ENCODE results near the gene HS1BP3.

The HS1BP3 gene

DNA sequence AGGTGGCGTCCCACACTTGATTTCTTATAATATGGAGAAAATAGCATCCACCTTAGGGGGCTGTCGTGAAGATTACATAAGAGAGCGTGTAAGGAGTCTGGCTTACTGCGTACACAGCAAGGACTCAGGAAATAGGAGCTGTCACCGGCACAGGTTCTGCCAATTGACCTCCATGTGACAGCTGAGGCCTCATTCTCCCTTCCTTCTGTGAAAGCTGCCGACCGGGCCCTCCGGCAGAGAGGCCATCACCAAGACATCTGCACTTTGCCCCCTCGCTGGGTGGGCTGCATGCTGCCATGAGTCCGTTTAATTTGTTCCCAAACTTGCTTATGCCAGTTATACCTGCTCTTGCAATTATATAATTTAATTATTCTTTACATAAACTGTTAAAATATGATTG, 27.7 kb downstream of the HS1BP3 start:
- H2BK5ac ChIP-seq (ENCODE audit: low read depth, low read length, poor library complexity) = no peak overlapping the region
- H3K79me2 ChIP-seq (ENCODE audit: control insufficient read depth, insufficient read depth, low read length, poor library complexity) = no peaks in the 10 kb centered on the region
- H3K4me2 ChIP-seq (ENCODE audit: low read length) = no peak overlapping the region
- no peak overlapping the region for H3K18ac ChIP-seq (ENCODE audit: low read length)
- no peak overlapping the region for H4K12ac ChIP-seq (ENCODE audit: low read depth, low read length)
- DNase-seq = no peak
- H3K4me1 ChIP-seq (ENCODE audit: control insufficient read depth in 1 of 2, insufficient read depth in 2 of 2, low read length in 2 of 2) = peaks cover 35 to 43% of the 10 kb centered on the region in 2 experiments
- peaks cover 29% of the 10 kb centered on the region for H3K79me1 ChIP-seq (ENCODE audit: low read length)
- no peak overlapping the region for H4K91ac ChIP-seq (ENCODE audit: low read depth, low read length)
- no peak overlapping the region for H4K8ac ChIP-seq (ENCODE audit: low read depth, low read length)
- no CpG with 5 or more reads among the region's 10 CpGs for WGBS (ENCODE audit: extremely low coverage, insufficient coverage, insufficient read length)
- H3K27me3 ChIP-seq (ENCODE audit: insufficient read depth, low read length) = no peaks in the 10 kb centered on the region
- no peak overlapping the region for H3K4me3 ChIP-seq (ENCODE audit: low read depth, low read length)
- no peak overlapping the region for H2BK12ac ChIP-seq (ENCODE audit: low read length)
- H3K14ac ChIP-seq (ENCODE audit: low read length) = no peak overlapping the region
- no peak overlapping the region for H3K9ac ChIP-seq (ENCODE audit: low read length)
- no peak overlapping the region for H2AFZ ChIP-seq (ENCODE audit: insufficient read depth, low read length, poor library complexity)
- H3K9me3 ChIP-seq (ENCODE audit: insufficient read depth, low read depth, low read length) = no peaks in the 10 kb centered on the region
- H3K23ac ChIP-seq (ENCODE audit: low read length) = no peak overlapping the region
- no peak overlapping the region for H2AK5ac ChIP-seq (ENCODE audit: low read length)
- peaks cover 13 to 28% of the 10 kb centered on the region in 2 experiments for H3K36me3 ChIP-seq (ENCODE audit: control insufficient read depth in 1 of 2, insufficient read depth in 2 of 2, low read length in 2 of 2)
- H3K27ac ChIP-seq (ENCODE audit: low read depth, low read length) = no peak overlapping the region
- no peak overlapping the region for H3K4ac ChIP-seq (ENCODE audit: low read depth, low read length)
- H2BK120ac ChIP-seq (ENCODE audit: insufficient read depth, low read length, poor library complexity) = no peak overlapping the region

DNA sequence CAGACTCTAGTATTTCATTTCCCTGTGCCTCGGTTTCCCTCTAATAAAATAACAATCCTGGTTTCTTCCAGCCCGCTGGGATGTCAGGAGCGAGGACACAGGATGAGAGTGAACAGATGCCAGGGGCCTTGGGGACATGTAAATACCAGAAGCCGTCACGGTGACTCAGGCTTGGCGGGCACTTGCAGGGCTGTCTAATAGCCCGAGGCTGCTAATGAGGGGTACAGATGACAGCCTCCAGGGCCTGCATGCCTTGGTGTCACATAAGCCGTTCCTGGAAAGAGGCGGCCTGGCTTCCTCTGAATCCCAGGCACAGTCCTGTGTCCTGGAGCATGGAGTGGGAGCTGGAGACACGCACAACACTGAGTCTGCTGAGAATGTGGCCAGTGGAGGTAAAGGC, 28.2 kb downstream of the HS1BP3 start:
- Histone ChIP-seq H3K4me1 (ENCODE audit: control insufficient read depth in 1 of 2, insufficient read depth in 2 of 2, low read length in 2 of 2) (peaks cover 35 to 46% of the 10 kb centered on the region in 2 experiments), H3K4ac (ENCODE audit: low read depth, low read length) (no peak overlapping the region), H3K14ac (ENCODE audit: low read length) (no peak overlapping the region), H3K4me3 (ENCODE audit: low read depth, low read length) (no peak overlapping the region), H3K36me3 (ENCODE audit: control insufficient read depth in 1 of 2, insufficient read depth in 2 of 2, low read length in 2 of 2) (peaks cover 13 to 28% of the 10 kb centered on the region in 2 experiments), H4K91ac (ENCODE audit: low read depth, low read length) (peak overlapping the region; percentile 59), H3K9me3 (ENCODE audit: insufficient read depth, low read depth, low read length) (no peaks in the 10 kb centered on the region), H3K79me1 (ENCODE audit: low read length) (peaks cover 32% of the 10 kb centered on the region), H3K79me2 (ENCODE audit: control insufficient read depth, insufficient read depth, low read length, poor library complexity) (no peaks in the 10 kb centered on the region), H3K27me3 (ENCODE audit: insufficient read depth, low read length) (no peaks in the 10 kb centered on the region), H4K12ac (ENCODE audit: low read depth, low read length) (no peak overlapping the region), H2BK12ac (ENCODE audit: low read length) (no peak overlapping the region), H3K4me2 (ENCODE audit: low read length) (no peak overlapping the region), H3K18ac (ENCODE audit: low read length) (no peak overlapping the region), H2BK5ac (ENCODE audit: low read depth, low read length, poor library complexity) (peak overlapping the region; percentile 29), H2AFZ (ENCODE audit: insufficient read depth, low read length, poor library complexity) (no peak overlapping the region), H4K8ac (ENCODE audit: low read depth, low read length) (no peak overlapping the region), H3K23ac (ENCODE audit: low read length) (no peak overlapping the region), H2BK120ac (ENCODE audit: insufficient read depth, low read length, poor library complexity) (no peak overlapping the region), H3K27ac (ENCODE audit: low read depth, low read length) (no peak overlapping the region), H2AK5ac (ENCODE audit: low read length) (no peak overlapping the region), H3K9ac (ENCODE audit: low read length) (no peak overlapping the region)
- WGBS (ENCODE audit: extremely low coverage, insufficient coverage, insufficient read length) = no CpG with 5 or more reads among the region's 10 CpGs
- no peak for DNase-seq

DNA sequence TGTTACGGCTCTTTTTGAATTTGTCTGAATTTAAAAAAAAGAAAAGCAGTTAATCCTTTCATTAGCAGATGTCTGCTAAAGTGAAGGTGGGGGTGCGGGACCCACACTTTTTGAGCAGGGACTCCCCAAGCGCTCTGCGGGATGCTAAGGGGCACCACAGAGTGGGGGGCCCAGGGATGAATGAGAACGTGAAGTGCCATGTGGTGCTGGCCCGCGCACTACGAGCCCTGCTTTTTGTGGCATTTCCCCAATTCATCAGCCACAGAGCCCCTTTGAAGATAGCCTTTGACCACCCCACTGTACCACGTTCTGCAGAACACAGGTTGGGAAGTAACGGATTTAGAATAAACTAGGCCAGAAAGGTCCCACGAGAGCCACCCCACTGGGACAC, 28.6 kb downstream of the HS1BP3 start:
- H2AK5ac ChIP-seq (ENCODE audit: low read length) = no peak overlapping the region
- WGBS (ENCODE audit: extremely low coverage, insufficient coverage, insufficient read length) = no CpG with 5 or more reads among the region's 11 CpGs
- peak overlapping the region; percentile 47 for H3K14ac ChIP-seq (ENCODE audit: low read length)
- no peak overlapping the region for H3K4me3 ChIP-seq (ENCODE audit: low read depth, low read length)
- no peak overlapping the region for H2AFZ ChIP-seq (ENCODE audit: insufficient read depth, low read length, poor library complexity)
- H3K9me3 ChIP-seq (ENCODE audit: insufficient read depth, low read depth, low read length) = no peaks in the 10 kb centered on the region
- H3K36me3 ChIP-seq (ENCODE audit: control insufficient read depth in 1 of 2, insufficient read depth in 2 of 2, low read length in 2 of 2) = peaks cover 13 to 28% of the 10 kb centered on the region in 2 experiments
- H2BK5ac ChIP-seq (ENCODE audit: low read depth, low read length, poor library complexity) = peak overlapping the region; percentile 29
- no peaks in the 10 kb centered on the region for H3K27me3 ChIP-seq (ENCODE audit: insufficient read depth, low read length)
- no peak overlapping the region for H3K27ac ChIP-seq (ENCODE audit: low read depth, low read length)
- peak overlapping the region; percentile 18 for H2BK120ac ChIP-seq (ENCODE audit: insufficient read depth, low read length, poor library complexity)
- no peaks in the 10 kb centered on the region for H3K79me2 ChIP-seq (ENCODE audit: control insufficient read depth, insufficient read depth, low read length, poor library complexity)
- no peak for DNase-seq
- peak overlapping the region; percentile 59 for H4K91ac ChIP-seq (ENCODE audit: low read depth, low read length)
- peaks cover 32% of the 10 kb centered on the region for H3K79me1 ChIP-seq (ENCODE audit: low read length)
- H3K4me1 ChIP-seq (ENCODE audit: control insufficient read depth in 1 of 2, insufficient read depth in 2 of 2, low read length in 2 of 2) = peaks cover 36 to 48% of the 10 kb centered on the region in 2 experiments
- no peak overlapping the region for H3K18ac ChIP-seq (ENCODE audit: low read length)
- no peak overlapping the region for H3K23ac ChIP-seq (ENCODE audit: low read length)
- no peak overlapping the region for H3K4me2 ChIP-seq (ENCODE audit: low read length)
- no peak overlapping the region for H4K12ac ChIP-seq (ENCODE audit: low read depth, low read length)
- H4K8ac ChIP-seq (ENCODE audit: low read depth, low read length) = no peak overlapping the region
- H2BK12ac ChIP-seq (ENCODE audit: low read length) = peak overlapping the region; percentile 28
- no peak overlapping the region for H3K9ac ChIP-seq (ENCODE audit: low read length)
- no peak overlapping the region for H3K4ac ChIP-seq (ENCODE audit: low read depth, low read length)

- H3K14ac ChIP-seq (ENCODE audit: low read length) = peak overlapping the region; percentile 44
- DNase-seq = no peak
- no peak overlapping the region for H3K4me2 ChIP-seq (ENCODE audit: low read length)
- H3K79me2 ChIP-seq (ENCODE audit: control insufficient read depth, insufficient read depth, low read length, poor library complexity) = no peaks in the 10 kb centered on the region
- H3K9me3 ChIP-seq (ENCODE audit: insufficient read depth, low read depth, low read length) = no peaks in the 10 kb centered on the region
- no peak overlapping the region for H3K9ac ChIP-seq (ENCODE audit: low read length)
- no peak overlapping the region for H3K23ac ChIP-seq (ENCODE audit: low read length)
- no peak overlapping the region for H4K8ac ChIP-seq (ENCODE audit: low read depth, low read length)
- H2BK120ac ChIP-seq (ENCODE audit: insufficient read depth, low read length, poor library complexity) = peak overlapping the region; percentile 43
- H2AK5ac ChIP-seq (ENCODE audit: low read length) = peak overlapping the region; percentile 39
- H2BK5ac ChIP-seq (ENCODE audit: low read depth, low read length, poor library complexity) = peak overlapping the region; percentile 13
- peaks cover 34% of the 10 kb centered on the region for H3K79me1 ChIP-seq (ENCODE audit: low read length)
- H3K36me3 ChIP-seq (ENCODE audit: control insufficient read depth in 1 of 2, insufficient read depth in 2 of 2, low read length in 2 of 2) = peaks cover 13 to 28% of the 10 kb centered on the region in 2 experiments
- no peak overlapping the region for H3K18ac ChIP-seq (ENCODE audit: low read length)
- H3K27ac ChIP-seq (ENCODE audit: low read depth, low read length) = no peak overlapping the region
- peak overlapping the region; percentile 40 for H4K91ac ChIP-seq (ENCODE audit: low read depth, low read length)
- H3K4me3 ChIP-seq (ENCODE audit: low read depth, low read length) = no peak overlapping the region
- no peak overlapping the region for H4K12ac ChIP-seq (ENCODE audit: low read depth, low read length)
- no peak overlapping the region for H2AFZ ChIP-seq (ENCODE audit: insufficient read depth, low read length, poor library complexity)
- peaks cover 35 to 48% of the 10 kb centered on the region in 2 experiments for H3K4me1 ChIP-seq (ENCODE audit: control insufficient read depth in 1 of 2, insufficient read depth in 2 of 2, low read length in 2 of 2)
- no CpG with 5 or more reads among the region's 12 CpGs for WGBS (ENCODE audit: extremely low coverage, insufficient coverage, insufficient read length)
- no peaks in the 10 kb centered on the region for H3K27me3 ChIP-seq (ENCODE audit: insufficient read depth, low read length)
- H2BK12ac ChIP-seq (ENCODE audit: low read length) = peak overlapping the region; percentile 77
- no peak overlapping the region for H3K4ac ChIP-seq (ENCODE audit: low read depth, low read length)
Measured at GRCh38 chr2:20621366-20622295, 29.3 kb downstream of the HS1BP3 start.
